ENCODE measurements around the gene ERI3. TPM values are rescaled to one million over a fixed set of nuclear protein-coding genes. Genes with fewer than 3 reads are reported as not detected.

ERI3 gene
- total RNA-seq, 1 experiment from 2014 or later, result 83.3 TPM

GRCh38 chr1:44264451-44264771 lies 90.6 kb downstream of the ERI3 start:
- H3K36me3 ChIP-seq (ENCODE audit: control insufficient read depth, insufficient read depth, low read length), result no peaks in the 10 kb centered on the region
- DNase-seq (ENCODE audit: low read depth, low spot score) (no peak), ATAC-seq (no peak)
- H3K27ac ChIP-seq (ENCODE audit: low read length), result no peak overlapping the region
- no TSS peak for BruUV-seq (replicated peaks)
- ChIA-PET CTCF (no interaction called here), POLR2A (no interaction called here)
- H3K4me1 ChIP-seq (ENCODE audit: control insufficient read depth, insufficient read depth, low read length), result no peaks in the 10 kb centered on the region
- intact Hi-C loops (cut with micrococcal nuclease; ENCODE audit: unreplicated experiment) (no loop called here), in situ Hi-C loops (cut with HindIII; ENCODE audit: low pct_unique_long_range_greater_than_20kb, low sequenced_read_pairs) (no loop called here)
- no peaks in the 10 kb centered on the region for H3K27me3 ChIP-seq (ENCODE audit: control insufficient read depth, insufficient read depth, low read length)
- TF ChIP-seq POLR2AphosphoS5 (IDR thresholded peaks at IDR 0.05; ENCODE audit: low read depth, low read length) (no peak), TCF7L2 (IDR thresholded peaks at IDR 0.05; ENCODE audit: low read depth, low read length) (no peak), SIN3A (IDR thresholded peaks at IDR 0.05; ENCODE audit: borderline replicate concordance, insufficient read depth, low read depth, low read length) (no peak)
- TF ChIP-seq, protein P1, sequence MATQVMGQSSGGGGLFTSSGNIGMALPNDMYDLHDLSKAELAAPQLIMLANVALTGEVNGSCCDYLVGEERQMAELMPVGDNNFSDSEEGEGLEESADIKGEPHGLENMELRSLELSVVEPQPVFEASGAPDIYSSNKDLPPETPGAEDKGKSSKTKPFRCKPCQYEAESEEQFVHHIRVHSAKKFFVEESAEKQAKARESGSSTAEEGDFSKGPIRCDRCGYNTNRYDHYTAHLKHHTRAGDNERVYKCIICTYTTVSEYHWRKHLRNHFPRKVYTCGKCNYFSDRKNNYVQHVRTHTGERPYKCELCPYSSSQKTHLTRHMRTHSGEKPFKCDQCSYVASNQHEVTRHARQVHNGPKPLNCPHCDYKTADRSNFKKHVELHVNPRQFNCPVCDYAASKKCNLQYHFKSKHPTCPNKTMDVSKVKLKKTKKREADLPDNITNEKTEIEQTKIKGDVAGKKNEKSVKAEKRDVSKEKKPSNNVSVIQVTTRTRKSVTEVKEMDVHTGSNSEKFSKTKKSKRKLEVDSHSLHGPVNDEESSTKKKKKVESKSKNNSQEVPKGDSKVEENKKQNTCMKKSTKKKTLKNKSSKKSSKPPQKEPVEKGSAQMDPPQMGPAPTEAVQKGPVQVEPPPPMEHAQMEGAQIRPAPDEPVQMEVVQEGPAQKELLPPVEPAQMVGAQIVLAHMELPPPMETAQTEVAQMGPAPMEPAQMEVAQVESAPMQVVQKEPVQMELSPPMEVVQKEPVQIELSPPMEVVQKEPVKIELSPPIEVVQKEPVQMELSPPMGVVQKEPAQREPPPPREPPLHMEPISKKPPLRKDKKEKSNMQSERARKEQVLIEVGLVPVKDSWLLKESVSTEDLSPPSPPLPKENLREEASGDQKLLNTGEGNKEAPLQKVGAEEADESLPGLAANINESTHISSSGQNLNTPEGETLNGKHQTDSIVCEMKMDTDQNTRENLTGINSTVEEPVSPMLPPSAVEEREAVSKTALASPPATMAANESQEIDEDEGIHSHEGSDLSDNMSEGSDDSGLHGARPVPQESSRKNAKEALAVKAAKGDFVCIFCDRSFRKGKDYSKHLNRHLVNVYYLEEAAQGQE (IDR thresholded peaks at IDR 0.05; ENCODE audit: insufficient read depth in 1 of 2, low read depth in 2 of 2, low read length in 1 of 2), result no peak
- TF ChIP-seq, protein P2, sequence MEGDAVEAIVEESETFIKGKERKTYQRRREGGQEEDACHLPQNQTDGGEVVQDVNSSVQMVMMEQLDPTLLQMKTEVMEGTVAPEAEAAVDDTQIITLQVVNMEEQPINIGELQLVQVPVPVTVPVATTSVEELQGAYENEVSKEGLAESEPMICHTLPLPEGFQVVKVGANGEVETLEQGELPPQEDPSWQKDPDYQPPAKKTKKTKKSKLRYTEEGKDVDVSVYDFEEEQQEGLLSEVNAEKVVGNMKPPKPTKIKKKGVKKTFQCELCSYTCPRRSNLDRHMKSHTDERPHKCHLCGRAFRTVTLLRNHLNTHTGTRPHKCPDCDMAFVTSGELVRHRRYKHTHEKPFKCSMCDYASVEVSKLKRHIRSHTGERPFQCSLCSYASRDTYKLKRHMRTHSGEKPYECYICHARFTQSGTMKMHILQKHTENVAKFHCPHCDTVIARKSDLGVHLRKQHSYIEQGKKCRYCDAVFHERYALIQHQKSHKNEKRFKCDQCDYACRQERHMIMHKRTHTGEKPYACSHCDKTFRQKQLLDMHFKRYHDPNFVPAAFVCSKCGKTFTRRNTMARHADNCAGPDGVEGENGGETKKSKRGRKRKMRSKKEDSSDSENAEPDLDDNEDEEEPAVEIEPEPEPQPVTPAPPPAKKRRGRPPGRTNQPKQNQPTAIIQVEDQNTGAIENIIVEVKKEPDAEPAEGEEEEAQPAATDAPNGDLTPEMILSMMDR (IDR thresholded peaks at IDR 0.05), result no peak
- H3K4me3 ChIP-seq (ENCODE audit: low read depth in 2 of 2, low read length in 2 of 2), result no peak overlapping the region
- no peaks in the 10 kb centered on the region for H3K9me3 ChIP-seq (ENCODE audit: control insufficient read depth, insufficient read depth, low read depth, low read length)

- ChIA-PET POLR2A (no interaction called here), CTCF (no interaction called here)
- H3K4me3 ChIP-seq (ENCODE audit: low read depth in 2 of 2, low read length in 2 of 2), result no peak overlapping the region
- H3K27ac ChIP-seq (ENCODE audit: low read length), result no peak overlapping the region
- ATAC-seq (no peak), DNase-seq (ENCODE audit: low read depth, low spot score) (no peak)
- TF ChIP-seq, protein P2 (IDR thresholded peaks at IDR 0.05), result no peak
- TF ChIP-seq POLR2AphosphoS5 (IDR thresholded peaks at IDR 0.05; ENCODE audit: low read depth, low read length) (no peak), TCF7L2 (IDR thresholded peaks at IDR 0.05; ENCODE audit: low read depth, low read length) (no peak), SIN3A (IDR thresholded peaks at IDR 0.05; ENCODE audit: borderline replicate concordance, insufficient read depth, low read depth, low read length) (no peak)
- TF ChIP-seq, protein P1 (IDR thresholded peaks at IDR 0.05; ENCODE audit: insufficient read depth in 1 of 2, low read depth in 2 of 2, low read length in 1 of 2), result no peak
- no TSS peak for BruUV-seq (replicated peaks)
- no peaks in the 10 kb centered on the region for H3K9me3 ChIP-seq (ENCODE audit: control insufficient read depth, insufficient read depth, low read depth, low read length)
- in situ Hi-C loops (cut with HindIII; ENCODE audit: low pct_unique_long_range_greater_than_20kb, low sequenced_read_pairs), result no loop called here
- no peaks in the 10 kb centered on the region for H3K27me3 ChIP-seq (ENCODE audit: control insufficient read depth, insufficient read depth, low read length)
- no peaks in the 10 kb centered on the region for H3K4me1 ChIP-seq (ENCODE audit: control insufficient read depth, insufficient read depth, low read length)
- H3K36me3 ChIP-seq (ENCODE audit: control insufficient read depth, insufficient read depth, low read length), result no peaks in the 10 kb centered on the region
- intact Hi-C loops (cut with micrococcal nuclease; ENCODE audit: unreplicated experiment), result no loop called here
Observed at GRCh38 chr1:44263568-44264450, 91.2 kb downstream of the ERI3 start.
